HEK293 (cell line): ENCODE data around the gene GPS1.

ENCODE experiments used
- GLI4 ChIP-seq: fragments of 450-650 bp; formaldehyde crosslinking; IDR thresholded peaks from 2 replicates; pipeline ENCODE4 v1.5.1; 2016; ENCODE audit warnings: missing biosample characterization, missing genetic modification characterization
- GLIS2 ChIP-seq: fragments of 450-650 bp; formaldehyde crosslinking; IDR thresholded peaks from 2 replicates; pipeline ENCODE4 v1.5.1; 2016; ENCODE audit warnings: missing biosample characterization, missing genetic modification characterization
- HOXA7 ChIP-seq: sonication (generic); formaldehyde crosslinking; IDR thresholded peaks from 2 replicates; pipeline ENCODE4 v1.8.1; 2022; ENCODE audit warnings: missing genetic modification reagents, borderline replicate concordance
- MYNN ChIP-seq: fragments of 450-650 bp; formaldehyde crosslinking; IDR thresholded peaks from 2 replicates; pipeline ENCODE4 v1.5.1; 2016; ENCODE audit warnings: missing biosample characterization, missing genetic modification characterization, borderline replicate concordance
- OVOL3 ChIP-seq: fragments of 450-650 bp; formaldehyde crosslinking; IDR thresholded peaks from 2 replicates; pipeline ENCODE4 v1.5.1; 2016; ENCODE audit warnings: missing biosample characterization, missing genetic modification characterization
- REPIN1 ChIP-seq: fragments of 450-650 bp; formaldehyde crosslinking; IDR thresholded peaks from 2 replicates; pipeline ENCODE4 v1.5.1; 2017; ENCODE audit warnings: missing biosample characterization, missing genetic modification characterization, low read depth
- TCF7L2 ChIP-seq: IDR thresholded peaks from 2 replicates; pipeline ENCODE4 v1.6.1; 2011; ENCODE audit warnings: low read depth, mild to moderate bottlenecking, inconsistent platforms, low read length, moderate library complexity, borderline replicate concordance
- ZBTB1 ChIP-seq: fragments of 450-650 bp; formaldehyde crosslinking; IDR thresholded peaks from 2 replicates; pipeline ENCODE4 v1.5.1; 2016; ENCODE audit warnings: missing biosample characterization, missing genetic modification characterization
- ZFP69B ChIP-seq: fragments of 450-650 bp; formaldehyde crosslinking; IDR thresholded peaks from 2 replicates; pipeline ENCODE4 v1.5.1; 2016; ENCODE audit warnings: missing biosample characterization, missing genetic modification characterization
- ZNF140 ChIP-seq: fragments of 450-650 bp; formaldehyde crosslinking; IDR thresholded peaks from 2 replicates; pipeline ENCODE4 v1.5.1; 2016; ENCODE audit warnings: missing biosample characterization, missing genetic modification characterization
- ZNF175 ChIP-seq: fragments of 450-650 bp; formaldehyde crosslinking; IDR thresholded peaks from 2 replicates; pipeline ENCODE4 v1.5.1; 2016; ENCODE audit warnings: missing biosample characterization, missing genetic modification characterization
- ZNF221 ChIP-seq: fragments of 450-650 bp; formaldehyde crosslinking; IDR thresholded peaks from 2 replicates; pipeline ENCODE4 v1.5.1; 2017; ENCODE audit warnings: missing biosample characterization, missing genetic modification characterization, borderline replicate concordance
- ZNF23 ChIP-seq: fragments of 450-650 bp; formaldehyde crosslinking; IDR thresholded peaks from 2 replicates; pipeline ENCODE4 v1.5.1; 2016; ENCODE audit warnings: missing biosample characterization, missing genetic modification characterization, borderline replicate concordance
- ZNF266 ChIP-seq: fragments of 450-650 bp; formaldehyde crosslinking; IDR thresholded peaks from 2 replicates; pipeline ENCODE4 v1.5.1; 2016; ENCODE audit warnings: missing biosample characterization, missing genetic modification characterization, low read depth
- ZNF394 ChIP-seq: fragments of 450-650 bp; formaldehyde crosslinking; IDR thresholded peaks from 2 replicates; pipeline ENCODE4 v1.5.1; 2016; ENCODE audit warnings: missing biosample characterization, missing genetic modification characterization, mild to moderate bottlenecking, moderate library complexity, borderline replicate concordance
- ZNF404 ChIP-seq: fragments of 450-650 bp; formaldehyde crosslinking; IDR thresholded peaks from 2 replicates; pipeline ENCODE4 v1.5.1; 2017; ENCODE audit warnings: missing biosample characterization, missing genetic modification characterization
- ZNF423 ChIP-seq: fragments of 450-650 bp; formaldehyde crosslinking; IDR thresholded peaks from 2 replicates; pipeline ENCODE4 v1.5.1; 2016; ENCODE audit warnings: missing biosample characterization, missing genetic modification characterization
- ZNF433 ChIP-seq: fragments of 450-650 bp; formaldehyde crosslinking; IDR thresholded peaks from 2 replicates; pipeline ENCODE4 v1.5.1; 2016; ENCODE audit warnings: missing biosample characterization, missing genetic modification characterization, low read depth
- ZNF48 ChIP-seq: fragments of 450-650 bp; formaldehyde crosslinking; IDR thresholded peaks from 2 replicates; pipeline ENCODE4 v1.5.1; 2016; ENCODE audit warnings: missing biosample characterization, missing genetic modification characterization
- ZNF571 ChIP-seq: fragments of 450-650 bp; formaldehyde crosslinking; IDR thresholded peaks from 2 replicates; pipeline ENCODE4 v1.5.0; 2017; ENCODE audit warnings: missing biosample characterization, missing genetic modification characterization
- ZNF626 ChIP-seq: fragments of 450-650 bp; sonication (Bioruptor Pico); formaldehyde crosslinking; IDR thresholded peaks from 2 replicates; pipeline ENCODE4 v1.5.1; 2018; ENCODE audit warnings: missing biosample characterization, missing genetic modification characterization, inconsistent platforms
- ZNF76 ChIP-seq: fragments of 450-650 bp; formaldehyde crosslinking; IDR thresholded peaks from 2 replicates; pipeline ENCODE4; 2016; ENCODE audit warnings: low read depth, missing biosample characterization, missing genetic modification characterization, borderline replicate concordance
- TF ChIP-seq, protein P1 (sequence below): fragments of 450-650 bp; formaldehyde crosslinking; IDR thresholded peaks from 2 replicates; pipeline ENCODE4 v1.5.1; 2016; ENCODE audit warnings: missing biosample characterization, missing genetic modification characterization, borderline replicate concordance
- TF ChIP-seq, protein P2 (sequence below): fragments of 450-650 bp; formaldehyde crosslinking; IDR thresholded peaks from 2 replicates; pipeline ENCODE4 v1.5.1; 2017; ENCODE audit warnings: missing biosample characterization, missing genetic modification characterization
- TF ChIP-seq, protein P3 (sequence below): fragments of 450-650 bp; formaldehyde crosslinking; IDR thresholded peaks from 2 replicates; pipeline ENCODE4 v1.5.1; 2016; ENCODE audit warnings: missing biosample characterization, missing genetic modification characterization
- TF ChIP-seq, protein P4 (sequence below): fragments of 450-650 bp; formaldehyde crosslinking; IDR thresholded peaks from 2 replicates; pipeline ENCODE4 v1.5.1; 2017; ENCODE audit warnings: missing biosample characterization, missing genetic modification characterization

GPS1 gene

DNA sequence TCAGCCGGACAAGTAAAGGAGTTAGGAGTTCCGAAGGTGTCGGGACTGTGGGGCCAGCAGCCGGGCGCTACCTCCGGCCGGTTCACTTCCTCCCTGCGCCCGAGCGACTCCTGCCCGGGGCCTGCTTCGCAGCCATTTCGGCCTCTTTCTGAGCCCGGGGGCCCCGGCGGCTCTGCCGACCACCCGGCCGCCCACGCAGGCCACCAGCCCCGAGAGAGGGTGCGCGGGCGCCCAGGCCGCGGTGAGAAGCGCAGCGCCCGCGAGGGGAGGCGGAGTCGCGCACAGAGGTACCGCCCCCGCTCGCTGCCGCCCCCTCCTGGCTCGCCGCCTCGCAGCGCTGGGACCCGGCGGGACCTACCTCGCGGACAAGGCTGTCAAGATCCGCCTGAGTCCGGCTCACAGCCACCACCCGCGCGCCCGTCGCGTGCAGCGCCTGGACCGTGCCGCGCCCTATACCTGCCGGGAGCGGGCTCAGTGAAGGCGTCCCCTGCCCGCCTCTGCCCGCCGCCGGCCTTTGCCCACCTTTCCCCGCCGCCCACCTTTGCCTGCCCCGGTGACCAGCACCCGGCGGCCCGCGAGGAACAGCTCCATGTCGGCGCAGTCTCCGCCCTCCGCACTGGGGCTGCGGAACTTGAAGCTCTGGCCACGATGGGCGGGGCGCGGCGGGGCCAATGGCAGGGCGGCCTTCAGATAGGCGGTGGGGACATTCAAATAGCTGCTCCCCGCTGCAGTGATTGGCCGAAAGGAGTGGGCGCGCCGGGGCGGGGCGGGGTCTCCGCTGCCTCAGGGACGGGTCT is 14.4 kb upstream of the GPS1 start, which contains the start of gene DCXR (continued):
- TF ChIP-seq ZNF423 (tag by site-specific recombination) = no peak
- no peak for TF ChIP-seq ZBTB1 (tag by site-specific recombination)
- no peak for TF ChIP-seq GLI4 (tag by site-specific recombination)
- TF ChIP-seq ZNF404 (tag by site-specific recombination) = no peak
- TF ChIP-seq GLIS2 = peak; percentile 76; the same call in 1 of the 2 replicates
- TF ChIP-seq MYNN = no peak
- TF ChIP-seq, protein P1, sequence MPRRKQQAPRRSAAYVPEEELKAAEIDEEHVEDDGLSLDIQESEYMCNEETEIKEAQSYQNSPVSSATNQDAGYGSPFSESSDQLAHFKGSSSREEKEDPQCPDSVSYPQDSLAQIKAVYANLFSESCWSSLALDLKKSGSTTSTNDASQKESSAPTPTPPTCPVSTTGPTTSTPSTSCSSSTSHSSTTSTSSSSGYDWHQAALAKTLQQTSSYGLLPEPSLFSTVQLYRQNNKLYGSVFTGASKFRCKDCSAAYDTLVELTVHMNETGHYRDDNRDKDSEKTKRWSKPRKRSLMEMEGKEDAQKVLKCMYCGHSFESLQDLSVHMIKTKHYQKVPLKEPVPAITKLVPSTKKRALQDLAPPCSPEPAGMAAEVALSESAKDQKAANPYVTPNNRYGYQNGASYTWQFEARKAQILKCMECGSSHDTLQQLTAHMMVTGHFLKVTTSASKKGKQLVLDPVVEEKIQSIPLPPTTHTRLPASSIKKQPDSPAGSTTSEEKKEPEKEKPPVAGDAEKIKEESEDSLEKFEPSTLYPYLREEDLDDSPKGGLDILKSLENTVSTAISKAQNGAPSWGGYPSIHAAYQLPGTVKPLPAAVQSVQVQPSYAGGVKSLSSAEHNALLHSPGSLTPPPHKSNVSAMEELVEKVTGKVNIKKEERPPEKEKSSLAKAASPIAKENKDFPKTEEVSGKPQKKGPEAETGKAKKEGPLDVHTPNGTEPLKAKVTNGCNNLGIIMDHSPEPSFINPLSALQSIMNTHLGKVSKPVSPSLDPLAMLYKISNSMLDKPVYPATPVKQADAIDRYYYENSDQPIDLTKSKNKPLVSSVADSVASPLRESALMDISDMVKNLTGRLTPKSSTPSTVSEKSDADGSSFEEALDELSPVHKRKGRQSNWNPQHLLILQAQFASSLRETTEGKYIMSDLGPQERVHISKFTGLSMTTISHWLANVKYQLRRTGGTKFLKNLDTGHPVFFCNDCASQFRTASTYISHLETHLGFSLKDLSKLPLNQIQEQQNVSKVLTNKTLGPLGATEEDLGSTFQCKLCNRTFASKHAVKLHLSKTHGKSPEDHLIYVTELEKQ (tag by site-specific recombination) = no peak
- TF ChIP-seq ZNF433 (tag by site-specific recombination) = no peak
- TF ChIP-seq ZNF394 (tag by site-specific recombination) = no peak; the same call in 1 of the 2 replicates
- no peak for TF ChIP-seq ZNF266 (tag by site-specific recombination)
- TF ChIP-seq ZNF23 (tag by site-specific recombination) = no peak
- TF ChIP-seq, protein P2, sequence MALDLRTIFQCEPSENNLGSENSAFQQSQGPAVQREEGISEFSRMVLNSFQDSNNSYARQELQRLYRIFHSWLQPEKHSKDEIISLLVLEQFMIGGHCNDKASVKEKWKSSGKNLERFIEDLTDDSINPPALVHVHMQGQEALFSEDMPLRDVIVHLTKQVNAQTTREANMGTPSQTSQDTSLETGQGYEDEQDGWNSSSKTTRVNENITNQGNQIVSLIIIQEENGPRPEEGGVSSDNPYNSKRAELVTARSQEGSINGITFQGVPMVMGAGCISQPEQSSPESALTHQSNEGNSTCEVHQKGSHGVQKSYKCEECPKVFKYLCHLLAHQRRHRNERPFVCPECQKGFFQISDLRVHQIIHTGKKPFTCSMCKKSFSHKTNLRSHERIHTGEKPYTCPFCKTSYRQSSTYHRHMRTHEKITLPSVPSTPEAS (tag by site-specific recombination) = no peak
- peak; percentile 78; the same call in 1 of the 2 replicates for TF ChIP-seq ZFP69B
- TF ChIP-seq ZNF626 = no peak
- TF ChIP-seq REPIN1 (tag by site-specific recombination) = peak; percentile 96; the same call in 1 of the 2 replicates
- TF ChIP-seq ZNF140 (tag by site-specific recombination) = no peak
- TF ChIP-seq, protein P3, sequence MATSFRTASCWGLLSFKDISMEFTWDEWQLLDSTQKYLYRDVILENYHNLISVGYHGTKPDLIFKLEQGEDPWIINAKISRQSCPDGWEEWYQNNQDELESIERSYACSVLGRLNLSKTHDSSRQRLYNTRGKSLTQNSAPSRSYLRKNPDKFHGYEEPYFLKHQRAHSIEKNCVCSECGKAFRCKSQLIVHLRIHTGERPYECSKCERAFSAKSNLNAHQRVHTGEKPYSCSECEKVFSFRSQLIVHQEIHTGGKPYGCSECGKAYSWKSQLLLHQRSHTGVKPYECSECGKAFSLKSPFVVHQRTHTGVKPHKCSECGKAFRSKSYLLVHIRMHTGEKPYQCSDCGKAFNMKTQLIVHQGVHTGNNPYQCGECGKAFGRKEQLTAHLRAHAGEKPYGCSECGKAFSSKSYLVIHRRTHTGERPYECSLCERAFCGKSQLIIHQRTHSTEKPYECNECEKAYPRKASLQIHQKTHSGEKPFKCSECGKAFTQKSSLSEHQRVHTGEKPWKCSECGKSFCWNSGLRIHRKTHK (tag by site-specific recombination) = no peak
- TF ChIP-seq ZNF571 (tag by site-specific recombination) = no peak
- no peak for TF ChIP-seq OVOL3 (tag by site-specific recombination)
- no peak; the same call in 1 of the 2 replicates for TF ChIP-seq ZNF221 (tag by site-specific recombination)
- no peak for TF ChIP-seq HOXA7 (CRISPR knock-in tag)
- no peak for TF ChIP-seq ZNF175 (tag by site-specific recombination)
- TF ChIP-seq ZNF76 (tag by site-specific recombination) = peak; percentile 51; the same call in 1 of the 2 replicates
- TF ChIP-seq TCF7L2 = no peak
- no peak for TF ChIP-seq ZNF48 (tag by site-specific recombination)
- TF ChIP-seq, protein P4, sequence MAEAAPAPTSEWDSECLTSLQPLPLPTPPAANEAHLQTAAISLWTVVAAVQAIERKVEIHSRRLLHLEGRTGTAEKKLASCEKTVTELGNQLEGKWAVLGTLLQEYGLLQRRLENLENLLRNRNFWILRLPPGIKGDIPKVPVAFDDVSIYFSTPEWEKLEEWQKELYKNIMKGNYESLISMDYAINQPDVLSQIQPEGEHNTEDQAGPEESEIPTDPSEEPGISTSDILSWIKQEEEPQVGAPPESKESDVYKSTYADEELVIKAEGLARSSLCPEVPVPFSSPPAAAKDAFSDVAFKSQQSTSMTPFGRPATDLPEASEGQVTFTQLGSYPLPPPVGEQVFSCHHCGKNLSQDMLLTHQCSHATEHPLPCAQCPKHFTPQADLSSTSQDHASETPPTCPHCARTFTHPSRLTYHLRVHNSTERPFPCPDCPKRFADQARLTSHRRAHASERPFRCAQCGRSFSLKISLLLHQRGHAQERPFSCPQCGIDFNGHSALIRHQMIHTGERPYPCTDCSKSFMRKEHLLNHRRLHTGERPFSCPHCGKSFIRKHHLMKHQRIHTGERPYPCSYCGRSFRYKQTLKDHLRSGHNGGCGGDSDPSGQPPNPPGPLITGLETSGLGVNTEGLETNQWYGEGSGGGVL = peak; percentile 20; the same call in 1 of the 2 replicates
